Kasumi-1 (cell line): Measurements from ENCODE around the gene HERC2.

Experiments used
- DNase-seq, 2 experiments: peaks; one replicate each; lab custom pipeline; 2025; lab: John Stamatoyannopoulos, UW

HERC2 gene

GRCh38 chr15:28096670-28097431 is 225.1 kb downstream of the HERC2 start:
- DNase-seq: no peak

DNA sequence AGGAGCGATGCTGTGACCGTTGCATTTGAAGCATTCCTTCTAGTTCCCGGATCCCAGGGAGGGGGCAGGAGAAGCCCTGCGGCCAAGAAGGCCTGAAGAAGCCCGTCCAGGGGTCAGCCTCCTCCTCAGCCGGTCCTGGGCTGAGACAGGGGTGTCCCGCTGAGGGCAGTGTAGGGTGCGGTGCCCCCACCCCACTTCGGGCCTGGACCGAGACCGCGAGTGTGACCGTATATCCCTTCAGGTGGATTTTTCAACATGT is 225.6 kb downstream of the HERC2 start:
- no peak for DNase-seq

- no peak for DNase-seq
Measured at GRCh38 chr15:28094732-28095521, 227.1 kb downstream of the HERC2 start.

GRCh38 chr15:28093752-28094535 is 228.0 kb downstream of the HERC2 start:
- DNase-seq: no peak

DNA sequence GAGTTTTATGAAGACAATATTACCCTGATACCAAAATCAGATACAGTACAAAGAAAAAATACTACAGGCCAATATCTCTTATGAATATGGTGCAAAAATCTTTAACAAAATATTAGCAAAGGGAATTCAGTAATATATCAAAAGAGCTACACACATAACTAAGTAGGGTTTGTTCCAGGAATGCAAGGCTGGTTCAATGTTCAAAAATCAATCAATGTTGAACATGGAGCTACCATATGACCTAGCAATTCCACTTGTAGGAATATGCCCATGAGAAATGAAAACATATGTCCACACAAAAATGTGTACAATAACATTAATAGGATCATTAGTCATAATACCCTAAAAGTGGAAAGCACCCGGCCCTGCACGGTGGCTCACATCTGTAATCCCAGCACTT is 230.7 kb downstream of the HERC2 start:
- no peak for DNase-seq

GRCh38 chr15:28086175-28086703 is 235.7 kb downstream of the HERC2 start:
- DNase-seq: peak; percentile 43

DNA sequence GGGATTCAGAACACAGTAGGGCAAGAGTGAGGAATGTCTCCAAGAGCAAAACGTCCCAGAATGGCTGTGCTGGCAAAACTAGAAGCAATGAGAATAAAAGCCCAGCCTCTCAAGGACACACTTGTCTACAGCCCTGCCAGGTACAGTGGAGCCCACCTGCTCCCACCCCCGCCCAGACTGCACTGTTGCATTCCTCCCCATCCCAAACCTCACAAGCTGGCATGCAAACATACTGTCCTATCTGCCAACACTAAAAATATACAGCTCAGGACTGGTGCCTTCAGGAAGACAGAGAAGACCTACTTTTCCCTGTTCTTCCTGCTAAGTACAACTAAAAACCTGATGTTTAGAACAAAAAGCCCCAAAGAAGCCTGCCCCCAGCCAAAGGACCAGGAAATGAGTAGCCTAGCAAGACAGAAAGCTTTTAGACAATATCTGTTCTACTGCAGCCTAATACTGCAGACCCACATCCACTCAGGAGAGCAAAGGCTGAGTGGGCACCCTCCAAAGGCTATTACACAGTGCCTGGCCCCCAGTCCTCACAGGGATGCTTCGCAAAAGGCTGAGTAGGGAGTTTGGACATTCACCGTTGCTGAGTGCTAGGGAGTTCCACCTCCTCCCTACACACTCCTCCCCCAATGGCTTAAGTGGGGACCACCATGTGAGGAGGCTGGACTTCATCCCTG is 236.3 kb downstream of the HERC2 start:
- DNase-seq: no peak

DNA sequence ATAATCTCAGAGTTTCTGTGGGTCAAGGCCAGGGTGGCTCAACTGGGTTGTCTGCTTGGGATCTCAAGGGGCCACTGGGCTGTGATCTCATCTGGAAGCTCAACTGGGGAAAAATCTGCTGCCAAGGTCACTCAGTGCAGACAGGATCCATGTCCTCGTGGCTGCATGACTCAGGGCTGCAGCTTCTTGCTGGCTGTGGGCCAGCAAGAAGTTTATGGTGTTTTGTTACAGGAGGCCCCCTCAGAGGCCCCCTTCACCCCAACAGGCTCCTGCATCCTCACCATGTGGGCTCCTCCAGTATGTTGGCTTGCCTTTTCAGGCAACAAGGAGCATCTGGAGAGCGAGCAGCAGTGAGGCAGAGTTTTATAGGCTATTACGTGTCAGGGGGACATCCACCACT is 237.4 kb downstream of the HERC2 start:
- no peak for DNase-seq

GRCh38 chr15:28082891-28083684 is 238.9 kb downstream of the HERC2 start:
- no peak for DNase-seq

DNA sequence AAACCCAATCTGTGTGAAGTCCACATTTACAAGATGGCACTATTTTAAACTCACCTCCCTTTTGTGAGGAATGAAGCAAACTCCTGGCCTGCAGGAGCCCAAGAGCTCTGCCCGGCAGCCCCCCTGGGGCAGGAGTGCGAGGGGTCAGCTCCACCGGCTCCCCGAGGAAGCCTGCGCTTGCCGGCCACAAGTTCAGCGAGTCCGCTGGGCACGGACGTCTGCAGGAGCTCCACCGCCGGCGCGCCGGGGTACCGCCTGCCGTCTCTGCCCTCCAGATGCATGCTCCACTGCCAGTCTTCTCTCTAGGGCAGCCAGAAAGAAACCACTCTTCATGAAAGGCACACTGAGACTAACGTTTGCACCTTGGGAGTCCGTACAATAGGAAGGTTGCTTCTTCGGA is 240.4 kb downstream of the HERC2 start:
- no peak for DNase-seq

- no peak for DNase-seq
Measured at GRCh38 chr15:28080386-28080785, 241.6 kb downstream of the HERC2 start.

DNA sequence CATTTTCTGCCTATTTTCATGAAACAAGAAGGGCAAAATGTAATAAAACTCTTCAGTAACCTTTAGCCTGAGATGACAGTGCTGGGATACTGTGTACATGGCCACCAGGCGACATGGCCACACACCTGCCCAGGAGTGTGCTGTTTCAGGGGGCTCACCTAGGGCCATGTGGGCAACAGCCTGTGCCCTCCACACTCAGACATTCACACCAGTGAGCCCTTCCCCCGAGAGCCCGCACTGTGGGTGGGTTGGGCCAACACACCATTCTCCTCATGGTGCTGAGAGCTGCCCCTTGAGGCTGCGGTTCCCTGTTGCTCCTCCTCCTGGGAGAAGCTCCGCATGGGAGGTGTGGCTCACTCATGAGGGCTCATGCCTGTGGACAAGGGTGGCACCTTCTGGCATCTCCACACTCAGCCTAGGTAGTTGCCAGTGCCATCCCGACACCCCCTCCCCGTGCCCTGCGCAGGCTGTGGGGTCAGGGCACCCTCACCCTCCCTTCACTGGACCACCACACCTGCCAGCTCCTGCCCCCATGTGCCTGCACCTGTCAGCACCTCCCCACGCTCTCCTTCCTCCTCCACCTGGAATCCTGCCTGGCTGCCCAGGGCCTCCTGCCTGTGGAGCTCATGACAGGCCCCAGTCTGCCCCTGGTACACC is 242.5 kb downstream of the HERC2 start:
- no peak for DNase-seq

GRCh38 chr15:28078191-28078719 is 243.7 kb downstream of the HERC2 start:
- DNase-seq: no peak

DNA sequence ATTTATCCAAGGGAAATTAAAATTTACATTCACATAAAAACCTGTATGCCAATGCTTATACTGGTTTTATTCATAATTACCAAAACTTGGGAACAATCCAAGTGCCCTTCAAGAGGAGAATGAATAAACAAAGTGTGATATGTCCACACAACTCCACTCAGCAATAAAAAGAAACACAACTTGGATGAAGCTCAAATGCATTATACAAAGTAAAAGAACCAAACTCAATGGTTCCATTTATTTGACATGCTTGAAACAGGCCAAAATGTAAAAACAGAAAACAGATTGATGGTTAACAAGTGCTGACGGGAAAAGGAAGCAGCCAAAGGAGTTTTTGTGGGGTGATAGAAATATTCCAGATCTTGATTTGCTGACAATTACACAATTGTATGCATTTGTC is 246.4 kb downstream of the HERC2 start:
- no peak for DNase-seq

- peak in 1 of 2 experiments; percentile 1 for DNase-seq
Measured at GRCh38 chr15:28068930-28069329, 253.0 kb downstream of the HERC2 start.

DNA sequence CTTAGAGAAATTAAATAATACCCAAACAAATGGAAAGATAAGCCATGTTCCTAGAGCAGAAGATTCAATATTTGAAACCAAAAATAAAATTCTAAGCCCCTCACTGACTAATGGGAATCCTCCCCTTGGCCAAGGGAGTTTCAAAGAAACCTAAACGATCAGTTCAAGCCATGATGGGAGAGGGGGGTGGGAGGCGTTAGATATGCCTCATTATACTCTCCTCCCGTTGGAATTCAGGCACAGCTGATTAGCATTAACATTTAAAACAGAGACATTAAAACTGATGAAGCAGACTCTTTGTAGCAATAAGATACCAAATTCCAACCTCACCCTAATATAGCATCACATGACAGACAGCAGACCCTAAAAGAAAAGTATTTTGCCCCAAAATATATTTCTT is 255.7 kb downstream of the HERC2 start:
- no peak for DNase-seq
